ENCODE measurements around the gene PPP2R1B.

Gene PPP2R1B

DNA sequence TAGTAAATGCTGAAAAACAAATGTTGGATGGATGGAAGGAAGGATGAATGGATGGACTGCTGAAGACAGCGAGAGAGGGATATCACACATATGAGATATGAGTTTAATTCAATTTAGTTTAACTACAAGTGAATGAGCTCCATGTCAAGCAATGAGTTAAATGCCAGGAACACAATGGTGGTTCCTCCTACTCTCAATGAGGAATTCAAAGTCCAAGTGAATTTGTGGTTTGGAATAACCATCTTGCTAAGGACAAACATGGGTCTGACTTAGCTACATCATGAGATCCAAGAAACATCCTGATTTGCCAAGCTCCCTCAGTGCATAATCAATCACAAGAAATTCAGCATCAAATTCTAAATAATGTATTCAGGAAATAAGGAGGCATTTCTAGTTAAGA, 26.1 kb upstream of the PPP2R1B start:
- H3K18ac ChIP-seq (ENCODE audit: low read depth in 1 of 2, low read length in 2 of 2), result no peak overlapping the region
- H2BK5ac ChIP-seq (ENCODE audit: low read depth, low read length, poor library complexity, severe bottlenecking), result no peak overlapping the region
- H3K27me3 ChIP-seq (ENCODE audit: control insufficient read depth in 1 of 2, insufficient read depth in 1 of 2, low read length in 2 of 2), result no peaks in the 10 kb centered on the region
- H4K91ac ChIP-seq (ENCODE audit: low read length), result no peak overlapping the region
- DNase-seq, result no peak
- H2BK120ac ChIP-seq (ENCODE audit: low read depth, low read length), result no peak overlapping the region
- H3K4me2 ChIP-seq (ENCODE audit: low read length, poor library complexity, severe bottlenecking), result no peak overlapping the region
- peaks cover 3% of the 10 kb centered on the region for H3K4me1 ChIP-seq (ENCODE audit: control insufficient read depth, insufficient read depth, low read depth, low read length)
- peak overlapping the region; percentile 17 for H3K9ac ChIP-seq (ENCODE audit: low read length)
- no peak overlapping the region for H2AK5ac ChIP-seq (ENCODE audit: low read length, severe bottlenecking)
- H3K36me3 ChIP-seq (ENCODE audit: control insufficient read depth in 1 of 2, insufficient read depth in 2 of 2, low read depth in 1 of 2, low read length in 2 of 2), result peaks cover 3 to 8% of the 10 kb centered on the region in 2 experiments
- no peak overlapping the region for H2BK15ac ChIP-seq (ENCODE audit: low read depth, poor library complexity, severe bottlenecking)
- WGBS, result 100% methylated on average over 1 of the region's 1 CpG
- H3K4me3 ChIP-seq (ENCODE audit: insufficient read depth in 1 of 2, low read depth in 1 of 2, low read length in 2 of 2), result no peak overlapping the region
- no peak overlapping the region for H2BK12ac ChIP-seq (ENCODE audit: low read length in 2 of 2)
- no peak overlapping the region for H3K27ac ChIP-seq (ENCODE audit: low read length, poor library complexity, severe bottlenecking)
- H2AFZ ChIP-seq (ENCODE audit: low read depth, low read length), result no peak overlapping the region
- H4K8ac ChIP-seq (ENCODE audit: low read length), result no peak overlapping the region
- H3K14ac ChIP-seq (ENCODE audit: low read length in 2 of 2), result no peak overlapping the region
- peaks cover 4% of the 10 kb centered on the region for H3K79me1 ChIP-seq (replicated peaks; ENCODE audit: low read length, poor library complexity, severe bottlenecking)
- H3K4ac ChIP-seq (ENCODE audit: low read depth in 1 of 2, low read length in 2 of 2), result no peak overlapping the region
- H3K23ac ChIP-seq (ENCODE audit: low read length in 2 of 2), result no peak overlapping the region
- no peaks in the 10 kb centered on the region for H3K9me3 ChIP-seq (ENCODE audit: control insufficient read depth, low read length)

- H2BK15ac ChIP-seq (ENCODE audit: low read depth, poor library complexity, severe bottlenecking), result no peak overlapping the region
- no peak overlapping the region for H4K91ac ChIP-seq (ENCODE audit: low read length)
- H3K4me3 ChIP-seq (ENCODE audit: insufficient read depth in 1 of 2, low read depth in 1 of 2, low read length in 2 of 2), result no peak overlapping the region
- no peak for DNase-seq
- peaks cover 4% of the 10 kb centered on the region for H3K79me1 ChIP-seq (replicated peaks; ENCODE audit: low read length, poor library complexity, severe bottlenecking)
- H3K36me3 ChIP-seq (ENCODE audit: control insufficient read depth in 1 of 2, insufficient read depth in 2 of 2, low read depth in 1 of 2, low read length in 2 of 2), result peaks cover 6 to 23% of the 10 kb centered on the region in 2 experiments
- H2BK12ac ChIP-seq (ENCODE audit: low read length in 2 of 2), result no peak overlapping the region
- peaks cover 7% of the 10 kb centered on the region for H3K4me1 ChIP-seq (ENCODE audit: control insufficient read depth, insufficient read depth, low read depth, low read length)
- H2AK5ac ChIP-seq (ENCODE audit: low read length, severe bottlenecking), result no peak overlapping the region
- H3K27ac ChIP-seq (ENCODE audit: low read length, poor library complexity, severe bottlenecking), result no peak overlapping the region
- H2BK120ac ChIP-seq (ENCODE audit: low read depth, low read length), result no peak overlapping the region
- no peaks in the 10 kb centered on the region for H3K27me3 ChIP-seq (ENCODE audit: control insufficient read depth in 1 of 2, insufficient read depth in 1 of 2, low read length in 2 of 2)
- no peak overlapping the region for H3K4ac ChIP-seq (ENCODE audit: low read depth in 1 of 2, low read length in 2 of 2)
- H4K8ac ChIP-seq (ENCODE audit: low read length), result no peak overlapping the region
- H3K18ac ChIP-seq (ENCODE audit: low read depth in 1 of 2, low read length in 2 of 2), result no peak overlapping the region
- H3K9ac ChIP-seq (ENCODE audit: low read length), result no peak overlapping the region
- H2AFZ ChIP-seq (ENCODE audit: low read depth, low read length), result no peak overlapping the region
- H2BK5ac ChIP-seq (ENCODE audit: low read depth, low read length, poor library complexity, severe bottlenecking), result no peak overlapping the region
- no peak overlapping the region for H3K14ac ChIP-seq (ENCODE audit: low read length in 2 of 2)
- no peak overlapping the region for H3K4me2 ChIP-seq (ENCODE audit: low read length, poor library complexity, severe bottlenecking)
- 81% methylated on average over 2 of the region's 2 CpGs for WGBS
- no peaks in the 10 kb centered on the region for H3K9me3 ChIP-seq (ENCODE audit: control insufficient read depth, low read length)
- H3K23ac ChIP-seq (ENCODE audit: low read length in 2 of 2), result no peak overlapping the region
These were observed 22.3 kb upstream of the PPP2R1B start for GRCh38 chr11:111788464-111788863.

DNA sequence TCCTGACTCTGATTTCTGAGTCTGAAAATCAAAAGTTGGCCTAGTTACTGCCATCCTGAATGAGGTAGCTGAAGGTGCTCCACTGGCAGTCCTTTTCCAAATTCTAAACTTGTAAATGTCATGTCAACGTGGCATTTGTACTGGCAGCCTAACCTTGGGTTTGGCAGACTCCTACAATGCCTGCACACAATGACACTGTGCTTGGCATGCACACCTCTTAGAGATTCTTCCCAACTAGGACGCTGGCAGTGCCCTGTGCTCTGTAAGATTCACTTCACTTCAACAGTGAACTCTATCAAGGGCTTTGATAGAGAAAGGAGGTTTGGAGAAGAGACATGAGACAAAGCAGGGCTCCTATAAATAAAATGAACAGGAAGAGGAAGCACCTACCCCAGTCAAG, 21.9 kb upstream of the PPP2R1B start:
- Histone ChIP-seq H3K4me3 (ENCODE audit: insufficient read depth in 1 of 2, low read depth in 1 of 2, low read length in 2 of 2) (no peak overlapping the region), H3K36me3 (ENCODE audit: control insufficient read depth in 1 of 2, insufficient read depth in 2 of 2, low read depth in 1 of 2, low read length in 2 of 2) (peaks cover 6 to 23% of the 10 kb centered on the region in 2 experiments), H4K8ac (ENCODE audit: low read length) (no peak overlapping the region), H3K27me3 (ENCODE audit: control insufficient read depth in 1 of 2, insufficient read depth in 1 of 2, low read length in 2 of 2) (no peaks in the 10 kb centered on the region), H3K4me1 (ENCODE audit: control insufficient read depth, insufficient read depth, low read depth, low read length) (peaks cover 6% of the 10 kb centered on the region), H3K18ac (ENCODE audit: low read depth in 1 of 2, low read length in 2 of 2) (no peak overlapping the region), H2BK12ac (ENCODE audit: low read length in 2 of 2) (no peak overlapping the region), H3K9me3 (ENCODE audit: control insufficient read depth, low read length) (no peaks in the 10 kb centered on the region), H3K79me1 (replicated peaks; ENCODE audit: low read length, poor library complexity, severe bottlenecking) (peaks cover 4% of the 10 kb centered on the region), H3K14ac (ENCODE audit: low read length in 2 of 2) (no peak overlapping the region), H2BK120ac (ENCODE audit: low read depth, low read length) (no peak overlapping the region), H2BK5ac (ENCODE audit: low read depth, low read length, poor library complexity, severe bottlenecking) (no peak overlapping the region), H2BK15ac (ENCODE audit: low read depth, poor library complexity, severe bottlenecking) (no peak overlapping the region), H3K4me2 (ENCODE audit: low read length, poor library complexity, severe bottlenecking) (no peak overlapping the region), H3K9ac (ENCODE audit: low read length) (no peak overlapping the region), H3K23ac (ENCODE audit: low read length in 2 of 2) (no peak overlapping the region), H3K27ac (ENCODE audit: low read length, poor library complexity, severe bottlenecking) (no peak overlapping the region), H2AFZ (ENCODE audit: low read depth, low read length) (no peak overlapping the region), H2AK5ac (ENCODE audit: low read length, severe bottlenecking) (no peak overlapping the region), H4K91ac (ENCODE audit: low read length) (no peak overlapping the region), H3K4ac (ENCODE audit: low read depth in 1 of 2, low read length in 2 of 2) (no peak overlapping the region)
- DNase-seq, result no peak
- 100% methylated on average over 2 of the region's 2 CpGs for WGBS

GRCh38 chr11:111785886-111786412, 19.8 kb upstream of the PPP2R1B start:
- Histone ChIP-seq H3K9ac (ENCODE audit: low read length) (no peak overlapping the region), H3K4ac (ENCODE audit: low read depth in 1 of 2, low read length in 2 of 2) (no peak overlapping the region), H3K4me1 (ENCODE audit: control insufficient read depth, insufficient read depth, low read depth, low read length) (peaks cover 4% of the 10 kb centered on the region), H3K23ac (ENCODE audit: low read length in 2 of 2) (no peak overlapping the region), H3K36me3 (ENCODE audit: control insufficient read depth in 1 of 2, insufficient read depth in 2 of 2, low read depth in 1 of 2, low read length in 2 of 2) (peaks cover 6 to 23% of the 10 kb centered on the region in 2 experiments), H2BK12ac (ENCODE audit: low read length in 2 of 2) (no peak overlapping the region), H2BK5ac (ENCODE audit: low read depth, low read length, poor library complexity, severe bottlenecking) (no peak overlapping the region), H2BK15ac (ENCODE audit: low read depth, poor library complexity, severe bottlenecking) (no peak overlapping the region), H3K14ac (ENCODE audit: low read length in 2 of 2) (no peak overlapping the region), H2BK120ac (ENCODE audit: low read depth, low read length) (no peak overlapping the region), H4K8ac (ENCODE audit: low read length) (no peak overlapping the region), H3K18ac (ENCODE audit: low read depth in 1 of 2, low read length in 2 of 2) (no peak overlapping the region), H2AFZ (ENCODE audit: low read depth, low read length) (no peak overlapping the region), H2AK5ac (ENCODE audit: low read length, severe bottlenecking) (no peak overlapping the region), H4K91ac (ENCODE audit: low read length) (no peak overlapping the region), H3K4me3 (ENCODE audit: insufficient read depth in 1 of 2, low read depth in 1 of 2, low read length in 2 of 2) (no peak overlapping the region), H3K79me1 (replicated peaks; ENCODE audit: low read length, poor library complexity, severe bottlenecking) (peaks cover 3% of the 10 kb centered on the region), H3K27ac (ENCODE audit: low read length, poor library complexity, severe bottlenecking) (peak overlapping the region; percentile 72), H3K27me3 (ENCODE audit: control insufficient read depth in 1 of 2, insufficient read depth in 1 of 2, low read length in 2 of 2) (no peaks in the 10 kb centered on the region), H3K4me2 (ENCODE audit: low read length, poor library complexity, severe bottlenecking) (no peak overlapping the region), H3K9me3 (ENCODE audit: control insufficient read depth, low read length) (no peaks in the 10 kb centered on the region)
- 100% methylated on average over 1 of the region's 2 CpGs for WGBS
- no peak for DNase-seq

Measured in mesenchymal stem cell (in vitro differentiated cells and primary cell).